NCI-H460 (cell line): ENCODE results near the gene ALOX12. TPM values are rescaled to one million over a fixed set of nuclear protein-coding genes. Genes with fewer than 3 reads are reported as not detected.

ENCODE experiments used
- DNase-seq: peaks from one replicate; pipeline ENCODE4 v3.0.0-alpha.2; 2016; ENCODE audit warnings: low read depth; ENCODE audit errors: extremely low read depth
- total RNA-seq: library from RNA; depleted of rRNA; stranded (reverse); fragments of >200 nt; shearing (Covaris generic); gene quantifications from 2 replicates; pipeline ENCODE4 v1.2.3, GENCODE V29; 2014

Gene ALOX12
- total RNA-seq, 1 experiment from 2014 or later: not detected

- DNase-seq: no peak
Measured at GRCh38 chr17:7001318-7001961, 5.6 kb downstream of the ALOX12 start.

DNA sequence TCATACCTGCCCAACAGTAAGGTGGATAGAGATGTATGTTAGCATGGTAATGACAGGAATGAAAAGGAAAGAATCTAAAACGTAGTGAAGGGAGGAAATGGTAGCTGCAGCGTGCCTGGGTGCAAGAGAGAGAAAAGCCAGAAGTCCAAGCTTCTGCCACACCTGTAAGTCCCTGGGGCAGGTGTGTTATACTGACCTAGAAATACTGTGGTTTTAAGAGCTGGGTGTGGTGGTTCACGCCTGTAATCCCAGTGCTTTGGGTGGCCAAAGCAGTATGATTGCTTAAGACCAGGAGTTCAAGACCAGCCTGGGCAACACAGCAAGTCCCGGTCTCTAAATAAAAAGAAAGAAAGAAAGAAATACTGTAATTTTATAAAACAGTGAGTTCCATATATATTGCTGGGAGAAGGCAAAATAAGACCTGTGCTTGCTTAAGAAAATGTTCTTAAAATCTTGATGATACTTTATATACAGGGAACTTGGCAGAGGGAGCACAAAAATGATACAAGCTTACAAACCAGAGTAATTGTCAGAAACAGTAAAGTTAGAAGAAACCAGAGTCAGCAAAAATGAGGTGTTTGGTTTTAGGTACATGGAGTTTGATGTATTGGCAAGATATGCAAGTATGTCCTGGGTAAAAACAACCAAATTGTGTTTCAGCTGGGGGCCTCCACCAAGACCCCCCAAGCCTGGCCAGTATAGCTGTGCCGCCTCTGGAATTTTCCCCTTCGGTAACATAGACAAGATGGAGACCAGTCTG is 6.6 kb downstream of the ALOX12 start:
- no peak for DNase-seq

- no peak for DNase-seq
Measured at GRCh38 chr17:7003745-7004144, 7.9 kb downstream of the ALOX12 start.

- peak; percentile 80 for DNase-seq
Measured at GRCh38 chr17:7004398-7005253, 8.8 kb downstream of the ALOX12 start.

- no peak for DNase-seq
Measured at GRCh38 chr17:7005716-7006115, 9.9 kb downstream of the ALOX12 start.

GRCh38 chr17:7007143-7007542 is 11.3 kb downstream of the ALOX12 start:
- no peak for DNase-seq

DNA sequence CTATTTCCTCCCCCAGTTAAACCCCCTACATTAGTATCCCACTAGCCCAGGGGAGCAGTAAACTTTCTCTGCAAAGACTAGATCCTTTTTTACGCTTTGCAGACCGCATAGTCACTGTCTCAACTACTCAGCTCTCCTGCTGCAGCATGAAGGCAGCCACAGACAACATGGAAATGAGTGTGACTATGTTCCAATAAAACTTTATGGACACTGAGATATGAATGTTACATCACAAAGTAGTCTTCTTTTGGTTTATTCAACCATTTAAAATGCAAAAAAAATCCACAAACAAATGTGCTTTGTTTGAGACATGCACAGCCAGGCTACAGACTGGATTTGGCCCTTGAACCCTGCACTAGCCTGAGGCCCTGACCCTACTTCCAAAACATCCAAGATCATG is 14.7 kb downstream of the ALOX12 start:
- no peak for DNase-seq

- no peak for DNase-seq
Measured at GRCh38 chr17:7011415-7011814, 15.6 kb downstream of the ALOX12 start.

- no peak for DNase-seq
Measured at GRCh38 chr17:7011942-7012254, 16.0 kb downstream of the ALOX12 start.

DNA sequence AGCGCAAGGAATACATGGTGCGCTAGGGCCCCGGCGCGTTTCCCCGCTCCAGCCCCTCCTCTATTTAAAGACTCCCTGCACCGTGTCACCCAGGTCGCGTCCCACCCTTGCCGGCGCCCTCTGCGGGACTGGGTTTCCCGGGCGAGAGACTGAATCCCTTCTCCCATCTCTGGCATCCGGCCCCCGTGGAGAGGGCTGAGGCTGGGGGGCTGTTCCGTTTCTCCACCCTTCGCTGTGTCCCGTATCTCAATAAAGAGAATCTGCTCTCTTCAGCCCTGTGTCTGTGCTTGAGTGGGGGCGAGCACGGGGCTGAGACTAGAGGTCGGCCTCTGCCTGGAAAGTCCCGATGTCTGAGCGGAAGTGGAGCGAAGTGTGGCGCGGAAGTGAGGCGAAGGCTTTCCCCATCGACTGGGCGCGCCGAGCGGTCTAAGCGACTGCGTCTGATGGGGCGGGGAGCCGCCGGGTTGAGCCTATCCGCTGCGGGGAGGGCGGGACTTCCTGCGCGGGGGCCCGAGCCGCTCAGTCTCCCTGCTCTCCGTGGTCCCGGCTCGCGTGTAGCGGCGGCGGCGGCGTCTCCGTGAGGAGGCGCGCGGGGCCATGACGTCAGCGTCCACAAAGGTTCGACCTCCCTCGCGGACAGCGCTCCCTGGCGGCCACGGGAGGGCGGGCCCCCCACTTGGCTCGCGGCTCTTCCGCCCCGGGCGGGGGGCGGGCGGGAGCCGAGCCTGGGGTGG is 18.6 kb downstream of the ALOX12 start:
- peak; percentile 94 for DNase-seq

- DNase-seq: no peak
Measured at GRCh38 chr17:7014995-7015958, 19.4 kb downstream of the ALOX12 start.

- DNase-seq: no peak
Measured at GRCh38 chr17:7016418-7016817, 20.6 kb downstream of the ALOX12 start.

DNA sequence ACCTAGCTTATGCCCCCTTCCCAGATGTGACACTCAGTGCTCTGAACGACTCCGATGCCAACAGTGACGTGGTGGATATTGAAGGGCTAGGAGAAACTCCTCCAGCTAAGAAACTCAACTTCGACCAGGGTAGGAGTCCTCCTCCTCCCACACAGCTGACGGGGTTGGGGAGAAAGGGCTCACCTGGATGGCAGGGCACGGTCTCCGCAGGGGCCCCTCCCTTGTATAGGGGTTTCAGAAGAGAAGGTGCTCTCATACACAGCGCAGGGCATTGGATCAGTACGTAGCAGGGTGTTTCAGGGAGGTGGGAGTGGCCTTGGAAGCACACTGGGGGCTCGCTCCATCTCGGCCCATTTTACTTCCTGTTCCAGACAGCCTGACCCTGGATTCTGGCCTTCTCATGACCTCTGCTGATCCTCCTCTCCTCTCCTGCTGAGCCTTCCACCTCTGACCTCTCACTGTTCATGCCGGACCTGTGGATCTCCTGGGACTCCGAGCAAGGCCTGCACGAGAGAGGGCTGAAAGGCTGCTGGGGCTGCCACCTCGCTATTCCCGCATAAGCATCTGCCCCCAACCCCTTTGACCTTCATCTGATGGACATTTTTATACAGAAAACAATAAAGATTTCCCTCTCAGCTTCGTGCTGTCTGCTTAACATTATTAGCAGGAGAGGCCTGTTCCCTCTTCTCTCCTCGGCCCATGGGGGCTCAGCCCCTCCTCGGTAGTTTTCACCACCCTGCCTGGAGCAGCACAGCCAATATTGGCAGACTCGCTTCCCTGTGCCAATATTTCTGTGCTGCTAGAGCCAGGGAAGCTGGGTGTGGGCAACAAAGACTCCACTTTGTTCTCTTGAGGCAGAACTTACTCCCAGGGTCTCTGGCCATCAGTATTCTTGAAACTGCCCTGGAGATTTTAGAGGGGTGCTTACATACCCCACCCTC is 21.3 kb downstream of the ALOX12 start:
- no peak for DNase-seq

- DNase-seq: no peak
Measured at GRCh38 chr17:7017827-7018200, 22.0 kb downstream of the ALOX12 start.

DNA sequence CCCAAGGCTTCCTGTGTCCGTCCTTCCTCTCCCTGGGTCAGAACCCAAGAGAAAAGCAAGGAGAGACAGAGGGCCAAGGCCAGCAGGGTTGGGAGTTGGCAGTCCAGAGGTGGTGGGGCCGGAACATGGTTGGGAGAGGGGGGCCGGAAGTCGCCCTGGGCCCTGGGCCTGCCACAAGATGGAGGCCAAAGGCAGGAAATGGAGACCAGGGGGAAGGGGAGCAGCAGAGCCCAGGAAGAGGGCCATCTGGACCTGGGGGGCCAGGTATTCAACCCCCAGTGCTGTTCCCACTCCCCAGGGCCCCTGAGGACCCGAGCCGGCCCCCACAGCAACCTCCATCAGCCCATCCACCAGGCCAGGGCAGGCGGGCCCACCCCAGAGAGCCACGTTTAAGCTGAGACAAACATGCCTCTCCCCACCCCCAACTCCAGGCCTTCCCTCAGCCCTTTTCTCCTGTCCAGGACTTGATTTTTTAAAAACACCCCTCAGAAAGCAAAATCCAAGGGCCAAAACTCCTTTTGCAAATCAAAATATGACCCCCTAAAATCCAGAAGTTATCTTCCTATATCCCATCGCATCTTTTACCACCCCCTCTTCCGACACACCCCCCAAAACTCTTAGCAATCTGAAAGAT is 22.6 kb downstream of the ALOX12 start:
- DNase-seq: no peak

DNA sequence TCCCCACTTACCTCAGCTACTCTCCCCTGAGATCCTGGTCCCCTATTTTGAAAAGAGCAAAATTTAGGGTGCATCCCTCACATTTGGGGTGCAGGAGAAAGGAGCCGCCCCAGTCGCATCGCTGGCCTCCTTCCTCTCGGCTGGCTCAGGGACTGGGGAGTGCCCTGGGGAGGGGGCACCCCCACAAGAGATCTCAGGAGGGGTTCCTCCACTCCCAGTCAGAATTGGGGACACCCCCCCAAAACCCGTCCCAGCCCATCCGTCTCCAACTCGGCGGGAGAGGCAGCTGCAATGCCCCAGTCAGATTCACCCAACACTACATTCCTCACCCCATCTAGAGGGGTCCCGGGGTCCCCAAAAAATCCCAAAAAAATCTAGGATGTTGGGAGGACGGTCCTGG is 23.5 kb downstream of the ALOX12 start:
- no peak for DNase-seq

GRCh38 chr17:7019839-7020519 is 24.1 kb downstream of the ALOX12 start:
- DNase-seq: no peak
